GM18505 (cell line): ENCODE measurements around the gene STX16.

Source experiments
- ATAC-seq: cut with Tn5 transposase; IDR thresholded peaks from one replicate; pipeline ENCODE4 v1.9.1; 2021; ENCODE audit not compliant: unreplicated experiment
- POLR2A ChIP-seq: IDR thresholded peaks from 4 replicates; pipeline ENCODE4 v1.6.1; 2011; ENCODE audit warnings: borderline replicate concordance; ENCODE audit not compliant: insufficient read depth, insufficient read length; ENCODE audit errors: extremely low read depth

Gene STX16

DNA sequence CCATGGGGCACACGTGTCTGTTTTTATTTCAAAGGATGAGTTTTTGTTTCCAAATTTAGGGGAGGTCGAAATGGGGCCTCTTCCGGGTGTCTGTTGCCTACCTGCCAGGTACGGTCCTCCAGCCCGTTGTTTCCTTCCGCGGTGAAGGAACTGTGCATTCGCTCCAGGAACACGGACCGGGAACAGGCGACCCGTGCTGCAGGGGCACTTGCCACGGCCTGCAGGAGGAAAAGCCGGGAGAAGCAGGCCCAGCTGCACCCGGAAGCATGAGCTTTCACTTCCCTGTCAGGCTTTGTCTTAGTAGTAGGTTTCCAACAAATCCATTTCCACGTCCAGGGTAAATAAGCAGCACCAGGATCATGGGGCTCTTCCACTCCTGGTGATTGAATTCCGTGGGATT is 24.6 kb downstream of the STX16 start:
- no peak for TF ChIP-seq POLR2A
- no peak for ATAC-seq

DNA sequence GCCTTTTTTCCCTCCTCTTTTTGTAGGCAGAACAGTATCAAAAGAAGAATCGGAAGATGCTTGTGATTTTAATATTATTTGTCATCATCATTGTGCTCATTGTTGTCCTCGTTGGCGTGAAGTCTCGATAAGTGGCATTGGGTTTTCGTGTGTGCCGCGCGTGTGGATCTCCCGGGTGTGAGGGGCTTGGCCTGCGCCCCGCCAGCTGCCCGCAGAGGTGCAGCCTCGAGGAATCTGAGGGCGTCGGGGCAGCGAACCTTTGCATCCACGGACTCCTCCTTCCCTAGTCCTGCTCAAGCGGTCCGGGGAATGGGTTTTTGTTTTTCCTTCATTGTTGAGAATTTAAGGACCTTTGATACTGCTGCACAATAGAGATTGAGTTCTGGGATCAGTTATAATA is 25.1 kb downstream of the STX16 start:
- ATAC-seq = no peak
- no peak for TF ChIP-seq POLR2A

DNA sequence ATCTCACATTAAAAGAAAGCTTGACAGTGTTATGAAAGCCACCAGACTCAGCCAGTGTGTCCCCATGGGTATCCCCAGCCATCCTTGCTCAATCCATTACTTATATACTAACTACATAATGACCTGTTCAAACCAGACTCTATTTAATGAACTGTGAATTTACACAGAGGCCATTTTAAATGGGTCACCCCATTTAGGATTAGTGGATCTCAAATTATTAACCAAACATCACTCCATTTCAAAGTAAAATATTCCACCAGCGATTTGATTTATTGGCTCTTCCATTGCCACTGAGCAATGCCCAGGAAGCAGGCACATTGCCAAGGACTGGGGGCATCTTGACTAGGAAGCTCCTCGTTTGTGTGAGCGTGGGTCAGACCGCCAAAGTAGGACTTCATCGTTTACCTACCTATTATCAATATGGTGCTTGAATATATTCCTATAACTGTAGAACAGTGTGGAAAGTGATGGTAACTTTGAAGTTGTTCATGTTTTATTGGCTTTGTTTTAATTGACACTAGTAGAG is 26.1 kb downstream of the STX16 start:
- ATAC-seq = no peak
- no peak for TF ChIP-seq POLR2A

DNA sequence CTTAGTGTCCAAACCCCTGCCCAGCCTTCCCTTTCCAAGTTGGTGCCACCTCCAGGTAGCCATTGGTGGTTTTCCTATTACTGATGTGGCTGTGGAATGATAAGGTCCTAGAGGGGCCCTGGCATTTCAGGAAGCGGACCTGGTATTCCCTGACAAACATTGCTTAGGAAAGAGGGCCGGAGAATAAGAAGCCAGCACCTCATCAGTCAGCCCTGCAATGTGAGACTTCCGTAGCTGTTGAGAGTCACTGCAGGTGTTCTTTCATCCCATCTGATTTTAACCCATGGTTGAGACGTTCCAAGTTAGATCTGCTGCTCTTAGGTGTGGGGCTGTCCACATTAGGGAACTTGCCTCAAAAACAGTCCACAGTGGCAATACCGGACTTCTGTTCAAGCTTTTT is 26.7 kb downstream of the STX16 start:
- TF ChIP-seq POLR2A = no peak
- no peak for ATAC-seq

DNA sequence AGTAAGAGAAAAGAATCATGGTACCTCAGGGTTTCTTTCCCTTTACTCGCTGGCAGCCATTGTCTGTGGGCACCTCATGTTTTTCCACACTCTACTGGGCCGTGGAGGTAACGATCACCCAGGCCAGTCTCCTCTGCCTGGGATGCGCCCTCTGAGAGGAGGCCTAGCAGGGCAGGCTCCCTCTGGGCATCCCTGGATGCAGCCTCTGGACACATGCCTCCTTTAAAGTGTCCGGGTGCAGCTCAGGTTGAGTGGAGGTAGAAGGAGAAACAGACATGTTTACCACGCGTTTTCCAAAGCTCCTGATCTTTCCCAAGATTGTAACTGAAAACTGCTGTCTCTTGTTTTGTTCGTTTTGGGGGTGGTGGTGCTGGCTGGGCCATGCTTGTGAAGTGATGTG is 27.7 kb downstream of the STX16 start:
- TF ChIP-seq POLR2A = no peak
- no peak for ATAC-seq

DNA sequence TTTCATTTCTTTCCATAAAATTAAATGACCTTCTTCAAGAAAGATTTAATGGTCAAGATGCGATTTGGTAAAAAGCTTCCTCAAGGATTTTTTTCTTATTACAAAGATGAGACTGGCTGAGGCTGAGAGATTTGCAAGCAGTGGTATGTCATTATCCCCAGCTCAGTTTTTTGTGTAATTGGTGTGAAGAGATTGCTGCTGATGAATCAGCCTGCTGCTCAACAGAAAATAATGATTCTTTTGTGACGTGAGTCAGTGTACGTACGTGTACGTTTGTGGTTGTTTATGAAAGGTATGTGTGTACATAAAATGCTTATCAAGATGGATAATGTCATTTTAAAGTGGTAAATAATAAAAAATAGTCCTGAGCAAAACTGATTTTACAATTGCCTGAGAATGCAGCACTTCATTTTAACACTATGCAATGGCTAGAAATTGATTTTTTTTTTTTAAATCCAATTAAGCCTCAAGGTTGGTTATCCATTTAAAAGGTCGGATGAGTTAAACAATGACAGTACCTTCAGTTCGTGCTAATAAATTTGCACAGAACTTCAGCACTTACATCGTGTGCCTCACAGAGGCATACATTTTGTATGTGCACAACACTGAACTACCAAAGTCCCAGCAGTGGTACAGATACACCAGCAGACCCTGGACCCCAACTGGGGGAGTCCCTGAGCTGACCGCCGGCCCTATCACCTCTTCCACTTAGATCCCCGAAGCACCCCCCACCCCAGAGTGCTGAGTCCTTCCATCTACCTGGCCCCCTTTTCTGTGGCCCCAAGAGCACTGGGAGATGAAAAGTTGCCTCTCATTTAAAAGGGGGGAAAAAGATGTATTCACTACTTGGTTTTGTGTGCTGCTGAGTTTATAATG is 31.8 kb downstream of the STX16 start:
- ATAC-seq = no peak
- TF ChIP-seq POLR2A = no peak

DNA sequence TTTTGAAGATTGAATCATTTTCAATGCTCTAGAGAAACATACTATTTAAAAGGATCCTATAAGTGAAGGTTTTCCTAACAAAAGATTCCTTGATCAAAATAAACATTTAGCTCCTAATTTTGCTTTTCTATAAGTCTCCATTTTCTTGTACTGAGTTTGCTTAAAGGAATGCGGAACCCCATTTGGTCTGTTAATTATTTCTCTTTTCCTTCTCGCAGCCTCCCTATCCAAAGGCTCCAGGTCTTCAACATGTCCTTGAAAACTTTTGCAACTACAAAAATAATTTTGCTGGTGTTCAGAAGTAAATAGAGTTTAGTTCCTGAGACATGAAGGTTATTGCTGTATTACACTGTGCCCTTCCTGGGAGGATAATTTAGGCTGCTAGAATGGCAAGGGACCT is 33.2 kb downstream of the STX16 start:
- TF ChIP-seq POLR2A = no peak
- no peak for ATAC-seq

DNA sequence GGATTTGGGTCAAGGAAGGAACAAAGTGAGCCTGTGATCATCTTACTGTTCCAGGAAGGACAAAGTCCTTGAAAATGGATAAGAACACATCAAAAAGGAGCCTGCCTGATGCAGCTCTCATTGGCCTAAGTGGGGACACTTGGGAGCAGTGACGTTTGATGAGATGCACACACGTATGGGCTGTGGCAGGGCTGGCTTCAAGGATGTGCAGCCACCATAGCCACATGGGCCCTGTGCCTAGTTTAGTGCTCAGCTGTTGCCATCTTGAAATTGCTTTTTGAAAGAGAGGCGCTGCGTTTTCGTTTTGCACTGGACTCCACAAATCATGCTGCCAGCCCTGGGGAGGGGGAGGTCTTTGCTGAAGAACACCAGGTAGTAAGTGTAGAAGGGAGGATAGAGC is 34.9 kb downstream of the STX16 start:
- no peak for TF ChIP-seq POLR2A
- ATAC-seq = no peak

DNA sequence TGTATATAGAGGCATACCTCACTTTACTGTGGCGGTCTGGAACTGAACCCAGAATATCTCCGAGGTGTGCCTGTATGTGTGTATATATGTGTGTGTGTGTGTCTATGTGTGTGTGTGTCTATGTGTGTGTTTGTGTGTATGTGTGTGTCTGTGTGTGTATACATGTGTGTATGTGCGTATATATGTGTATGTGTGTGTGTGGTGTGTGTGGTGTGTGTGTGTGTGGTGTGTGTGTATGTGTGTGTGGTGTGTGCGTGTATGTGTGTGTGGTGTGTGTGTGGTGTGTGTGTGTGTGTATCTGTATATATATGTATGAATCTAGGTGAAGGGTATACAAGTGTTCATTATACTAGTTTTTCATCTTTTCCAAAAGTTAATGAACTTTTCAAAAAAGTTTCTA is 37.3 kb downstream of the STX16 start:
- no peak for ATAC-seq
- TF ChIP-seq POLR2A = no peak

DNA sequence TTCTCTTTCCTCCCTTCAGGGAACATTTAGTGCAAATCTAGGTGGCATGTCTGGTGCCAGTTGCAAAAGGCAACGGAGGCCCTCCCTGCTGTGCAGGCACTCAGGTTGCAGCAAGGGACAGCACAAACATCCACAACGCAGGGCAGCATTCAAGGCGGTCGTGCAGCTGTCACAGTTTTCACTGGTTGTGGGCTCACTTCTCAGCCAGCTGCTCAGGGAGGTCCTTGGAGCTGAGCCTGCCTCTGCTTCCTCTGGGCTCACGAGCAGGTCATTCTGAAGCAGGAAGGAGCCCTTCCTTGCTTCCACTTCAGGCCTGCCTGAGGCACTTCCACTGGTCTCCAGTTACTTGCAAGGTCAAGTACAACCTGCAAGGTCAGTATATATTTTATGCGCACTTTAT is 37.8 kb downstream of the STX16 start:
- no peak for ATAC-seq
- no peak for TF ChIP-seq POLR2A

DNA sequence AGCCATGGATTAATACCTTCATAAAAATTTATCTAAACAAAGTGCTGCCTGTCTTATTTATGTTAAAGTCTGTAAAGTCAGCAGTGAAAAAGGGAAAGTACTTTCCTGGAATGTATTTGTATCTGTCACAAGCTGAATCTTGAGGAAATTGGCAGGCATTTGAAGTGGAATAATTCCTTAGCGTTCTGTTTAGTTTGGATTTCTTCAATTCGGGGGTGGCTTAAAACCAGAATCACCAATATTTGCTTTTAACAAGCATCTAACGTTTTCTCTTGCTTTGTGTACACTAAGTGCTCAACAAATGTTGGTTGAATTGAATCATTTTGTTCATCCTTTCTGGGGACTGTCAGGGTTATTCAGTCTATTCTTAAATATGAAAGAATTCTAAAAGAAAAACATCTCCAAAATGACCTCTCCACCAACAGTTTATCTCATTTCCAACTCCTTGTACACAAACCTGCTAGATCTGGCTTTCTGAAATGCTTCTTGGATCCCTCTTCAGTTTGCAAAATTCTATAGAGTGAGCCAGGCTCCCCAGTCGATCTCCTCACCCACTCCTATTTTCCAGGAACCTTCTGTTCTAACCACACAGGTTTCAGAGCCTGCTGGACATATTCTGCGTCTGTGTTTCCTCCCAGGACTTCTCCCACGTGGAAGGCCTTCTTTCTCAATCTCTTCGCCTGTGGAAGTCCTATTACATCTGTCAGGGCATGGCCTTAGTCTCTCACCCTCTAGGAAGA is 39.5 kb downstream of the STX16 start:
- TF ChIP-seq POLR2A = no peak
- no peak for ATAC-seq

DNA sequence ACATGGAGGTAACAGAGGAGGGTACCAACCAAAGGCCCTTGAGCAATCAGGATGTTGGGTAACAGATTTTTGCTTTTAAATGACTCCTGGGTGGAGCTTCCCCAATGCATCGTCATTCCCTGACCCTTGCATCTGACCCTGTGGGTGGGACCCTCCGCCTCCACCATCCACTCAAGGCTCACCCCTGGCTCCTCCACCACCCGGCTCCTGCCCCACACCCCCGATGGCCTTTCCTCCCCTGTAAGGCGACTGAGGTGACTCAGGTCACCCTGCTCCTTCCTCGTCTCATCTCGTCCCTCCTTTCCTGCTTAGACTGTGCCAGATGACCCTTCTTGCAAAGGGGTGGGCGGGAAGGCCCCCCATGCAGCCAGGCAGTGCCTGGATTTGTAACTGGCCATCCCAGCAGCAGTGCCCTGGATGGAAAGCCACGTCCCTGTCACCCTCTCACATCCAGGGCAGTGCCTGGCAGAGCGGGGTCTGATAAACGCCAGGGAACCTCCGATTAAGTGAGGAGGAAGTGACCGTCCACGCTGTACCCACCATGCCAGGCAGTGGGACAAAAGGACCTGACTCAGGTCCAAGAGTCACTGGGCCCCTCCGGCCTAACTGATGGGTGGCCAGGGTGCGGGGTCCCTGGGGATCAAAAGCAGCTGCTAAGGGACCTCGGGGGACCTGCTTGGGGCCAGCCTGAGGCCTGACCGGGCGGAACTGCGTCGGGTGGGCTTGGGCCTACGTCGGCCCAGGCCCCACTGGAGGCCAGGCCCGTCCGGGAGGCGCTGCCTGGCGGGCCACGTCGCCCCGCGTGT is 40.9 kb downstream of the STX16 start:
- no peak for ATAC-seq
- no peak for TF ChIP-seq POLR2A

DNA sequence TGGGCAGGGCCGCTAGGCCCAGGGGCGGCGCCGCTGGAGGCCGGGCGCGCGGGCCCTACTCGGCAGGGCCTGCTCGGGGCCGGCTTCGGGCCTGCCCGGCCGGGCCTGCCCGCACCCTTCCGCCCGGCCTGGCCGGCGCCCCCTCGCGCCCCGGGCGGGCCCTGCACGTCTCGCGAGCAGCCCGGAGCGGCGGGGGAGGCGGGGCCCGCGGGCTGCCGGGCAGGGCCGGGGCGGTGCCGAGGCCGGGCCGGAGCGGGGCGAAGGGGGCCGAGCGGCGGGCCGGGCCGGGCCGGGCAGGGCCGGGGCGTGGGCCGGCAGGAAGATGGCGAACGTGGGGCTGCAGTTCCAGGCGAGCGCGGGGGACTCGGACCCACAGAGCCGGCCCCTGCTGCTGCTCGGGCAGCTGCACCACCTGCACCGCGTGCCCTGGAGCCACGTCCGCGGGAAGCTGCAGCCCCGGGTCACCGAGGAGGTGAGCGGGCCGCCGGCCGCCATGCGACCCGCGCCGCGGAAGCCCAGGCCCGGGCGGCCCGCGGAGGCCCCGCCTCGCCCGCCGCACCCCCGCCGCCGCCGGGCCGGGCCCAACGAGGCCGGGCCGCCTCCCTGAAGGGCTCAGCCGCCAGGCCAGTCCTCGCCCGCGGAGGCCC is 41.6 kb downstream of the STX16 start, which contains the start of gene NPEPL1:
Gene NPEPL1, plus strand, starts transcription at position 222 of the 647 bp plus-strand sequence. Its CDS starts 101 bp downstream, at position 323.
- peak; percentile 57 for TF ChIP-seq POLR2A
- ATAC-seq = peak; percentile 90
